GM12891 (cell line): ENCODE measurements around the gene TLE6.

Source experiments
- PAX5 ChIP-seq: IDR thresholded peaks from 2 replicates; pipeline ENCODE4 v1.6.1; 2011; ENCODE audit warnings: low read length, moderate library complexity, mild to moderate bottlenecking; ENCODE audit not compliant: insufficient read depth, severe bottlenecking
- POLR2A ChIP-seq: IDR thresholded peaks from 2 replicates; pipeline ENCODE4 v1.6.1; 2011; ENCODE audit warnings: low read depth, low read length, control low read depth
- POLR2AphosphoS5 ChIP-seq: IDR thresholded peaks from 2 replicates; pipeline ENCODE4 v1.6.1; 2011; ENCODE audit warnings: low read depth, low read length, control low read depth

DNA sequence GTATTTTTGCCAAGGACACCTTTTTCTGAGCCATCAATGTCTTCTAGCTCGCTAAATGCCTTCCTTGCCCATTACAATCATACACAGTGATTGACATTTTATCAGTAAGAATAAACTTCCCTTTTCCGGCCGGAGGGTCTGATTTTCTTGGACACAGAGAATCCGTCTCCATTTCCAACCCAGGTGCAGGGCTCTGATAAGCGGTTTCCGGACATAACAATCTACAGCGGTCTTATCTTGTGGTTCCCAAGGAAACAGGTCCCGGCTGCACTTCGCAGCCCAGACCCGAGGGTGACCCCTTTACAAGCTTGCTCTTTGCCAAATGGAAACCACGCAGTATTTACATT, 27.5 kb upstream of the TLE6 start:
- TF ChIP-seq POLR2A (no peak), POLR2AphosphoS5 (no peak), PAX5 (no peak)
